Measurements from ENCODE around the gene SLC12A8.

SLC12A8 gene

DNA sequence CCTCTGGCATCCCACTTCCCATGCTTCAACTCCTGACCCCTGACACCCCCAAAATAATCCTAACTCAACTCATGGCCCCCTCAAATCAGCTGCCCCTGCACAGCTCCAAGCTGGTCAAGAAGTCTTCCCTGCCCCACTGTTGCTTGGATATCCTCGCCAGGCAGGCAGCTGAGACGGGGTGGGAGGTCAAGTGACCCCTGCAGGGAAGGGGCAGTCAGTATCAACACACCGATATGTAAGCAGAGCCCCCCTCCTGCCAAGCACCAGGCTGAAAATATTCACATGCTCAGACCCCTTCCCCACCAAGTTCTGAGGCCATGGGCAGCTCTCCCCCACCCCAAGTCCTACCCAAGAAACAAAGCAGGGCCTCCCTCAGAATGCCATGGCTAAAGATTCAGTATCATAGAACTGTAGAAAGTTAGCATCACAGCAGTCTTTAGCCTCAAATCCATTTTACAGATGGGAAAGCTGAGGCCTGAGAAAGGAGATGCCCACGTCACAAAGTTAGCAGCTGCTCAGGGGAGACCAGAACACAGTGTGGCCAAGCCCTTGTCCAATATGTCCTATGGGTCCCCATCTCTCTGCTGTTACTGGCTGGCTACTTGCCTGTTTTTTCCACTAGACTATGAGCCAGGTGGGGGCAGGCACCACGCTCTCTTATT, 67.8 kb downstream of the SLC12A8 start:
- WGBS (ENCODE audit: insufficient coverage) = 100% methylated on average over 3 of the region's 5 CpGs
- H3K27ac ChIP-seq (ENCODE audit: insufficient read depth in 1 of 2, low read depth in 1 of 2, low read length in 2 of 2, poor library complexity in 1 of 2, severe bottlenecking in 2 of 2) = no peak overlapping the region
- DNase-seq = no peak
- H3K4me1 ChIP-seq (ENCODE audit: control extremely low read depth in 1 of 4, control insufficient read depth in 4 of 4, insufficient read depth in 4 of 4, low read length in 3 of 4) = peaks cover 5 to 60% (median 51%) of the 10 kb centered on the region in 4 experiments
- ChIA-PET CTCF (no interaction called here), POLR2A (interaction anchor here (0.6 kb wide), 1 partner anchor 84 kb away, joined by 3 read pairs; no protein-coding TSS in a partner anchor)
- no peaks in the 10 kb centered on the region for H3K36me3 ChIP-seq (ENCODE audit: control insufficient read depth in 4 of 4, insufficient read depth in 4 of 4, low read length in 3 of 4)
- no peak overlapping the region for H3K4me3 ChIP-seq (ENCODE audit: control insufficient read depth in 1 of 7, extremely low read depth in 1 of 7, insufficient read depth in 4 of 7, low read depth in 2 of 7, low read length in 6 of 7)
- H3K9me3 ChIP-seq (ENCODE audit: control extremely low read depth in 1 of 5, control insufficient read depth in 4 of 5, insufficient read depth in 2 of 5, low read depth in 1 of 5, low read length in 4 of 5) = no peaks in the 10 kb centered on the region
- H3K27me3 ChIP-seq (replicated peaks in 2 of 5; ENCODE audit: control insufficient read depth in 4 of 5, insufficient read depth in 5 of 5, low read length in 4 of 5) = no peaks in the 10 kb centered on the region

DNA sequence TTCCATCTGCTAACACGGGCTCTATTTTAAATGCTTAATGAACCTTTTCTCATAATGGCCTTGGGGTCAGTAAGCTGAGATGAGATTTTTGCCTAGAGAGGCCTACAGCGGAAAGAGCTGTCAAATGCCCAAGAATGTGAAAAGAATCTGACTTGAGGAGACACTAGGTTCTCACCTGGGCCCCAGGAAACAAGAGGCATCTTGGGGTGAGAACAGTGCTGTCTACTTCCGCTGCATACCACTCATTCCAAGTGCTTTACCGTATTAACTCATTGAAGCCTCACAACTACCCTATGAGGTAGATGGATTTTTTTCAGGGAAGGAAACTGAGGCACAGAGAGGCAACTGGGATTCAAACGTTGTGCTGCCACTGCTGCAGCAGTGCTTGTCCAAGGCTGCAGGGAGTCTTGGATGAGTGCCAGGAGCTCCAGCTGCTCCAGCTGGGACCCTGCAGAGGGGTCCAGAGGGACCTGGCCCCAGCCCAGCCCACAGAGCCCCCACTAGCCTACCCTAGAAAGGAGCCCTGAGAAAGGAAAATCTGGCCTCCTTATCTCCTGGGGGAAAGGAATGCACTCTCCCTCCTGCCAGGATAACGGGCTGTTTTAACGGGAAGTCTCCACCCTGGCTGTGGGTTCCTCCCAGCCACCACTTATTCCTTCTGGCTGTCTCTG, 68.4 kb downstream of the SLC12A8 start:
- ChIA-PET POLR2A (no interaction called here), CTCF (no interaction called here)
- WGBS (ENCODE audit: insufficient coverage) = 79% methylated on average over 5 of the region's 7 CpGs
- Histone ChIP-seq H3K4me3 (ENCODE audit: control insufficient read depth in 1 of 7, extremely low read depth in 1 of 7, insufficient read depth in 4 of 7, low read depth in 2 of 7, low read length in 6 of 7) (no peak overlapping the region), H3K27ac (ENCODE audit: insufficient read depth in 1 of 2, low read depth in 1 of 2, low read length in 2 of 2, poor library complexity in 1 of 2, severe bottlenecking in 2 of 2) (no peak overlapping the region), H3K4me1 (ENCODE audit: control extremely low read depth in 1 of 4, control insufficient read depth in 4 of 4, insufficient read depth in 4 of 4, low read length in 3 of 4) (peaks cover 5 to 60% (median 48%) of the 10 kb centered on the region in 4 experiments), H3K9me3 (ENCODE audit: control extremely low read depth in 1 of 5, control insufficient read depth in 4 of 5, insufficient read depth in 2 of 5, low read depth in 1 of 5, low read length in 4 of 5) (no peaks in the 10 kb centered on the region), H3K36me3 (ENCODE audit: control insufficient read depth in 4 of 4, insufficient read depth in 4 of 4, low read length in 3 of 4) (no peaks in the 10 kb centered on the region), H3K27me3 (replicated peaks in 2 of 5; ENCODE audit: control insufficient read depth in 4 of 5, insufficient read depth in 5 of 5, low read length in 4 of 5) (no peaks in the 10 kb centered on the region)
- DNase-seq = no peak

DNA sequence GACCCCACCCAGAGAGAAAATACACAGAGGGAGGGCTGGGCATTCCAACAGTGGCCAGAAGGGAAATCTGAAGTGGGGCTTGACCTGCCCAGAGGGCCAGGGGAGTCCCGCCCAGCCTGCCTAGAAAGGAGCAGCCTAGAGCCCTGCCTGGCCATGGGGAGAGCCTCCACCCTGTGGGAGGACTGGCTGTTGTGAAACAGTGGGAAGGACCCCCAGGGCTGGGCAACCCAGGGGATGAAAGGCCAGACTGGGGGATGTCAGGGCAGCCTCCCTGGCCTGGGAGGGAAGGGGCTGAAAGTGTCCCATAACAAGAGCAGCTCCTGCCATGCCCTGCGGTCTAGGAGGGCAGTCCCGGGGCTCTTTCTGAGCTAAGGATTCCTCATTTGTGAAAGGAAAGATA, 69.0 kb downstream of the SLC12A8 start:
- Histone ChIP-seq H3K4me1 (ENCODE audit: control extremely low read depth in 1 of 4, control insufficient read depth in 4 of 4, insufficient read depth in 4 of 4, low read length in 3 of 4) (peaks cover 5 to 55% (median 43%) of the 10 kb centered on the region in 4 experiments), H3K27me3 (replicated peaks in 2 of 5; ENCODE audit: control insufficient read depth in 4 of 5, insufficient read depth in 5 of 5, low read length in 4 of 5) (no peaks in the 10 kb centered on the region), H3K4me3 (ENCODE audit: control insufficient read depth in 1 of 7, extremely low read depth in 1 of 7, insufficient read depth in 4 of 7, low read depth in 2 of 7, low read length in 6 of 7) (no peak overlapping the region), H3K9me3 (ENCODE audit: control extremely low read depth in 1 of 5, control insufficient read depth in 4 of 5, insufficient read depth in 2 of 5, low read depth in 1 of 5, low read length in 4 of 5) (no peaks in the 10 kb centered on the region), H3K27ac (ENCODE audit: insufficient read depth in 1 of 2, low read depth in 1 of 2, low read length in 2 of 2, poor library complexity in 1 of 2, severe bottlenecking in 2 of 2) (no peak overlapping the region), H3K36me3 (ENCODE audit: control insufficient read depth in 4 of 4, insufficient read depth in 4 of 4, low read length in 3 of 4) (no peaks in the 10 kb centered on the region)
- WGBS (ENCODE audit: insufficient coverage) = 96% methylated on average over 3 of the region's 3 CpGs
- POLR2A ChIA-PET = no interaction called here
- DNase-seq = no peak
- CTCF ChIA-PET = interaction anchor here (1.1 kb wide), 1 partner anchor 107 kb away, joined by 3 read pairs; no protein-coding TSS in a partner anchor

DNA sequence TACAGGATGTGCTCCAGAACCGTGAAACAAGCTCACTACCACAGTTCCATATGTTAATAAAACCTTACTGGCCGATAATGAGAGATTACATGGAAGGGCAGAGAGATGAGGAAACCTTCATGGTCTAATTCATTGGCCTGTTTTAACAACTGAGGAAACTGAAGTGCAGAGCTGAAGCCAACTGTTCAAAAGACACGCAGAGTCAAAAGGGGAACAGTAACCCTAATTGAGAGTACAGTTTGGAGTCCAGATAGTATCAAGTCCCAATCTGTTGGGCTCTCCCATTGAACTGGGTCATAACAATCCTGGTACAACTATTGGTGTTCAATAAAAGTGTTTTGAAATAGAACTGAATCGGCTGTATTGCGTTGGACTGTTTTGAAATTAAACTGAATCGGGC, 69.6 kb downstream of the SLC12A8 start:
- POLR2A ChIA-PET = no interaction called here
- Histone ChIP-seq H3K36me3 (ENCODE audit: control insufficient read depth in 4 of 4, insufficient read depth in 4 of 4, low read length in 3 of 4) (no peaks in the 10 kb centered on the region), H3K27me3 (replicated peaks in 2 of 5; ENCODE audit: control insufficient read depth in 4 of 5, insufficient read depth in 5 of 5, low read length in 4 of 5) (no peaks in the 10 kb centered on the region), H3K9me3 (ENCODE audit: control extremely low read depth in 1 of 5, control insufficient read depth in 4 of 5, insufficient read depth in 2 of 5, low read depth in 1 of 5, low read length in 4 of 5) (no peaks in the 10 kb centered on the region), H3K4me3 (ENCODE audit: control insufficient read depth in 1 of 7, extremely low read depth in 1 of 7, insufficient read depth in 4 of 7, low read depth in 2 of 7, low read length in 6 of 7) (no peak overlapping the region), H3K27ac (ENCODE audit: insufficient read depth in 1 of 2, low read depth in 1 of 2, low read length in 2 of 2, poor library complexity in 1 of 2, severe bottlenecking in 2 of 2) (no peak overlapping the region), H3K4me1 (ENCODE audit: control extremely low read depth in 1 of 4, control insufficient read depth in 4 of 4, insufficient read depth in 4 of 4, low read length in 3 of 4) (peaks cover 5 to 49% (median 37%) of the 10 kb centered on the region in 4 experiments)
- CTCF ChIA-PET = interaction anchor here (0.6 to 1.2 kb wide), 3 partner anchors 16 to 106 kb away, joined by 3 read pairs; no protein-coding TSS in a partner anchor
- no peak for DNase-seq
- 93% methylated on average over 5 of the region's 6 CpGs for WGBS (ENCODE audit: insufficient coverage)

DNA sequence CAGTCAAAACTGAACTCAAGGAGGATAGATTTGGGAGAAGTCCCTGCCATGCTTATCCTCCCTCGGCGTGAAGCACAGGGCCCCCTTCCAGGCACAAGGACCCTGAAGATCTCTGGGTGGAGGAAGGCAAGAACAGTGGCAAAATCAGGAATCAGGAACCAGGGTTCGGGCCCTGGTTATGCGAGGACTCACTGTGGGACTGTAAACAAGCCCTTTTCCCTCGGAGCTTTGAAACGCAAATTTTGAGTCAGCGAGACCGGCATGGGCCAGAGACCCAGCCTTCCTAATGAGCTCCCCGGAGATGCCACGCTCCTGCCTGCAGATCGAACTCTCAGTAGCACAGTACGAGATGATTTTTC, 70.1 kb downstream of the SLC12A8 start:
- Histone ChIP-seq H3K9me3 (ENCODE audit: control extremely low read depth in 1 of 5, control insufficient read depth in 4 of 5, insufficient read depth in 2 of 5, low read depth in 1 of 5, low read length in 4 of 5) (no peaks in the 10 kb centered on the region), H3K27me3 (replicated peaks in 2 of 5; ENCODE audit: control insufficient read depth in 4 of 5, insufficient read depth in 5 of 5, low read length in 4 of 5) (no peaks in the 10 kb centered on the region), H3K27ac (ENCODE audit: insufficient read depth in 1 of 2, low read depth in 1 of 2, low read length in 2 of 2, poor library complexity in 1 of 2, severe bottlenecking in 2 of 2) (no peak overlapping the region), H3K4me3 (ENCODE audit: control insufficient read depth in 1 of 7, extremely low read depth in 1 of 7, insufficient read depth in 4 of 7, low read depth in 2 of 7, low read length in 6 of 7) (peak overlapping the region in 2 of 7 experiments; percentile 64 to 72), H3K4me1 (ENCODE audit: control extremely low read depth in 1 of 4, control insufficient read depth in 4 of 4, insufficient read depth in 4 of 4, low read length in 3 of 4) (peaks cover 0 to 44% (median 32%) of the 10 kb centered on the region in 4 experiments), H3K36me3 (ENCODE audit: control insufficient read depth in 4 of 4, insufficient read depth in 4 of 4, low read length in 3 of 4) (no peaks in the 10 kb centered on the region)
- 97% methylated on average over 11 of the region's 12 CpGs for WGBS (ENCODE audit: insufficient coverage)
- no peak for DNase-seq
- ChIA-PET CTCF (interaction anchor here (0.6 to 1.2 kb wide), 3 partner anchors 15 to 106 kb away, joined by 3 read pairs; no protein-coding TSS in a partner anchor), POLR2A (no interaction called here)

DNA sequence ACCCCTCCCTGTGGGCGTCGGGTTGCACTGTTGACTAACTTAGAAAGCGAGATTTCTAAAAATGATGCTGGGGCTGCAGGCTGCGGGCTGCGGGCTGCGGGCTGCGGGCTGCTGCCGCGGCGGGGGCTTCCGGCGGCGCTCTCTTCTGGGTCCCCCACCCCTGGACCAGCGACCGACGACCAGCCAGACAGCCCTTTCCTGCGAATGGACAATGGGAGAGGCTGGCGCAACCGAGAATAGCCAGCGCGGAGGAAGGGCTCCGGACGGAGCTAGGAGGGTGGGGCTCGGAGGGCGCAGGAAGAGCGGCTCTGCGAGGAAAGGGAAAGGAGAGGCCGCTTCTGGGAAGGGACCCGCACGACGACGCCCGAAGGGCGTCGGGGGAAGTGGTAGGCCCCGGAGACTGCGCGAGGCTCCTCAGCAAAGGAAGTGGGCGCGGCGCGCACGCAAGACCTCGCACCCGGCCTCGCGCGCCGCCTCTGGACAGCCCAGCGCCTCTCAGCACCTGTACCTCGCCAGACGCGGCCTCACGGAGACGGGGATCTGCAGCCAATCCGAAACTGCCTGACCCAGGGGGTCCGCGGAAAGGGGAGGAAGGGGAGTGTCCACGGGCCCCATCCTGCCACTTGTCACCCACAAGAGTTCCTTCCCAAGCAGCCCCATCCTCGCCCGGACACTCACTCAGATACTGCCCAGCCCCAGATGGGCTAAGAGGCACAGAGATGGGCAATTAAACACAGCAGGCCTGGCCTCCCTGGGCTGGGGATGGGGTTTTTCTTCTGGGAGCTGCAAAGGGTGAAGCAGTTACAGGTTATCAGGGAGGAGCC, 70.7 kb downstream of the SLC12A8 start:
- Histone ChIP-seq H3K4me3 (ENCODE audit: control insufficient read depth in 1 of 7, extremely low read depth in 1 of 7, insufficient read depth in 4 of 7, low read depth in 2 of 7, low read length in 6 of 7) (peak overlapping the region; percentile 16 to 72 (median 35)), H3K36me3 (ENCODE audit: control insufficient read depth in 4 of 4, insufficient read depth in 4 of 4, low read length in 3 of 4) (no peaks in the 10 kb centered on the region), H3K27me3 (replicated peaks in 2 of 5; ENCODE audit: control insufficient read depth in 4 of 5, insufficient read depth in 5 of 5, low read length in 4 of 5) (no peaks in the 10 kb centered on the region), H3K9me3 (ENCODE audit: control extremely low read depth in 1 of 5, control insufficient read depth in 4 of 5, insufficient read depth in 2 of 5, low read depth in 1 of 5, low read length in 4 of 5) (no peaks in the 10 kb centered on the region), H3K27ac (ENCODE audit: insufficient read depth in 1 of 2, low read depth in 1 of 2, low read length in 2 of 2, poor library complexity in 1 of 2, severe bottlenecking in 2 of 2) (no peak overlapping the region), H3K4me1 (ENCODE audit: control extremely low read depth in 1 of 4, control insufficient read depth in 4 of 4, insufficient read depth in 4 of 4, low read length in 3 of 4) (peaks cover 0 to 38% (median 26%) of the 10 kb centered on the region in 4 experiments)
- 0% methylated on average over 54 of the region's 61 CpGs for WGBS (ENCODE audit: insufficient coverage)
- ChIA-PET CTCF (interaction anchor here (1.2 kb wide), 1 partner anchor 14 kb away, joined by 3 read pairs; no protein-coding TSS in a partner anchor), POLR2A (interaction anchor here (0.6 kb wide), 1 partner anchor 215 kb away, joined by 3 read pairs; no protein-coding TSS in a partner anchor)
- peak; percentile 69 to 77 (median 69) for DNase-seq
